BLaER1 treated with 17β-estradiol and CSF1 and Interleukin-3, amounts not matched to agents 10 nM and 100 nM (cell line): Measurements from ENCODE around the gene BRD2.

ENCODE experiments used
- H3K27ac ChIP-seq, 11 experiments: shearing (Covaris generic); formaldehyde crosslinking; 2 replicates each; pipeline ENCODE4 v1.8.1; 2022
- H3K27me3 ChIP-seq, 11 experiments: shearing (Covaris generic); formaldehyde crosslinking; 2 replicates each; pipeline ENCODE4 v1.8.1; 2022
- H3K36me3 ChIP-seq, 11 experiments: shearing (Covaris generic); formaldehyde crosslinking; 2 replicates each; pipeline ENCODE4 v1.8.1; 2022
- H3K4me1 ChIP-seq, 10 experiments: shearing (Covaris generic); formaldehyde crosslinking; 2 replicates each; pipeline ENCODE4 v1.8.1; 2022
- H3K4me2 ChIP-seq, 11 experiments: shearing (Covaris generic); formaldehyde crosslinking; 2 replicates each; pipeline ENCODE4 v1.8.1; 2022
- H3K4me3 ChIP-seq, 10 experiments: shearing (Covaris generic); formaldehyde crosslinking; 2 replicates each; pipeline ENCODE4 v1.8.1; 2022
- H3K9ac ChIP-seq, 11 experiments: shearing (Covaris generic); formaldehyde crosslinking; 2 replicates each; pipeline ENCODE4 v1.8.1; 2022
- H3K9me3 ChIP-seq, 11 experiments: shearing (Covaris generic); formaldehyde crosslinking; replicated peaks in 1 of 11; 2 replicates each; pipeline ENCODE4 v1.8.1; 2022
- H4K20me1 ChIP-seq, 11 experiments: shearing (Covaris generic); formaldehyde crosslinking; 2 replicates each; pipeline ENCODE4 v1.8.1; 2022
- Cebpa-rat ChIP-seq, 11 experiments: shearing (Covaris generic); IDR thresholded peaks; 2 replicates each; pipeline ENCODE4 v1.8.1; 2022

Gene BRD2

DNA sequence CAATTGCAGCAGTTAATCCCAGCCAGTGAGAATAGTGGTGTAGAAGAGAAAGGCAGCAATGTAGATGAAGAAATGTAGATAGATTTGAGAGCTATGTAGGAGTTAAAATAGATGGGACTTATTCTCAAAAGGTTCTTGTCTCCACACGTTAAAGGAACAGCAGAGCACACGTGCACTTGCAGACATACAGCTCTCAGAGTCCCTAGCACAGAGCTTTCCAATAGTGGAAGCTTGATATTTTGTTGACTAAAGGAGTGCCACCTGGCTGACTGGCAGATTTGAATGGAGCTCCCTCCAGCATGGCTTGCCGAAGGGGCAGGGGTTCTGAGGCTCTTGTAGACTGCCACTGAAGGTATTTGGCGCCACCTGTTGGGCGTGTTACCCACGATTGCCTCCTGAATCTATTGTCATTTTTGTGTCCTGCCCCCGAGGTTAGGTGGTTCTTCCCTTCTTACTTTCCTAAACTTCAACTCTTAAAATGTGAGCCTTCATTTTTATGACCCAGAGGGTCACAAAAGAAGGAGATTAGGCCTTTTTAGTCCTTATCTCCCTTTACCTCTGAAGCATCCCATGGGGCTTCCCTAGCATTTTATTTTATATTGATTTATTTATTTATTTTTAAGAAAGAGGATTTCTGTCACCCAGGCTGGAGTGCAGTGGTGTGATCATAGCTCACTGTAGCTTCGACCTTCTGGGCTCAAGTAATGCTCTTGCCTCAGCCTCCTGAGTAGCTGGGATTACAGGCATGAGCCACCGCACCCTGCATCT, 16.4 kb downstream of the BRD2 start:
- Histone ChIP-seq H3K36me3 (peaks cover 36 to 40% (median 38%) of the 10 kb centered on the region in 11 experiments), H4K20me1 (peaks cover 48 to 53% (median 49%) of the 10 kb centered on the region in 11 experiments), H3K9me3 (no peaks in the 10 kb centered on the region), H3K27me3 (no peaks in the 10 kb centered on the region), H3K4me2 (no peak overlapping the region), H3K9ac (peak overlapping the region in 1 of 11 experiments; percentile 9; a peak in 1 of 22 replicates), H3K4me1 (peaks cover 3 to 32% (median 10%) of the 10 kb centered on the region in 10 experiments; a peak in 16 of 20 replicates), H3K27ac (no peak overlapping the region), H3K4me3 (no peak overlapping the region)
- no peak for TF ChIP-seq Cebpa-rat (IDR thresholded peaks at IDR 0.05)

DNA sequence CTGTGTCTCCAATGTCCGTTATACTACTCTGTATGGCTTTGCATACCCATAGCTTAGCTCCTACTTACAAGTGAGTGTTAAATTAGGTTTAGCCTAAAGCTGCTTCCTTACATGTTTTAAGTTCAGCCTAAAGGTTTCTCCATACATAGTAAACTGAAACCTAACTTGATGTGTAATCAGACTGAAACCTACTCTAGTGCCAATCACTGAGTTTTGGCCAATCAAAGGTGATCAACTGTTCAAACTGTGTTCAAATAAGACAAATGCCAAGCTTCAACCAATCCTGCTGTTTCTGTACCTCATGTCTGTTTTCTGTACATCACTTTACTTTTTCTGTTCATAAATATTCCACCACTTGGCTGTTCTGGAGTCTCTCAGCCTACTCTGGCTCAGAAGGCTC, 21.0 kb downstream of the BRD2 start:
- H3K9ac ChIP-seq: no peak overlapping the region
- no peaks in the 10 kb centered on the region for H3K9me3 ChIP-seq
- H3K36me3 ChIP-seq: no peaks in the 10 kb centered on the region
- H4K20me1 ChIP-seq: peaks cover 2 to 7% (median 4%) of the 10 kb centered on the region in 11 experiments; a peak in 18 of 22 replicates
- H3K4me3 ChIP-seq: no peak overlapping the region
- no peak for TF ChIP-seq Cebpa-rat (IDR thresholded peaks at IDR 0.05)
- no peak overlapping the region for H3K4me2 ChIP-seq
- H3K4me1 ChIP-seq: peaks cover 0 to 6% (median 0%) of the 10 kb centered on the region in 10 experiments; a peak in 3 of 20 replicates
- no peaks in the 10 kb centered on the region for H3K27me3 ChIP-seq
- no peak overlapping the region for H3K27ac ChIP-seq

DNA sequence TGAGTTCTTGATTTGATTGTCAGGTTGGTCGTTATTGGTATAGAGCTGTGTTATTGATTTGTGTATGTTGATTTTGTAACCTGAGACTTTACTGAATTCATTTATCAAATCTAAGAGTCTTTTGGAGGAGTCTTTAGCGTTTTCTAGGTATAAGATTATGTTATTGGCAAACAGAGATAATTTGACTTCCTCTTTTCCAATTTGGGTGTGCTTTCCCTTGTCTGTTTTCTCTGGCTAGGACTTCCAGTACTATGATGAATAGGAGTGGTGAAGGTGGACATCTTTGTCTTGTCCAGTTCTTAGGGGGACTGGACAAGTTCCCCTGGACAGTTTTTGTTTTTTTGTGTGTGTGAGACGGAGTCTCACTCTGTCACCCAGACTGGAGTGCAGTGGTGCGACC, 23.6 kb downstream of the BRD2 start:
- Histone ChIP-seq H3K9me3 (no peaks in the 10 kb centered on the region), H3K4me3 (no peak overlapping the region), H3K27ac (no peak overlapping the region), H4K20me1 (no peaks in the 10 kb centered on the region), H3K9ac (no peak overlapping the region), H3K36me3 (no peaks in the 10 kb centered on the region), H3K4me1 (peaks cover 0 to 6% (median 0%) of the 10 kb centered on the region in 10 experiments; a peak in 3 of 20 replicates), H3K27me3 (no peaks in the 10 kb centered on the region), H3K4me2 (no peak overlapping the region)
- no peak for TF ChIP-seq Cebpa-rat (IDR thresholded peaks at IDR 0.05)

DNA sequence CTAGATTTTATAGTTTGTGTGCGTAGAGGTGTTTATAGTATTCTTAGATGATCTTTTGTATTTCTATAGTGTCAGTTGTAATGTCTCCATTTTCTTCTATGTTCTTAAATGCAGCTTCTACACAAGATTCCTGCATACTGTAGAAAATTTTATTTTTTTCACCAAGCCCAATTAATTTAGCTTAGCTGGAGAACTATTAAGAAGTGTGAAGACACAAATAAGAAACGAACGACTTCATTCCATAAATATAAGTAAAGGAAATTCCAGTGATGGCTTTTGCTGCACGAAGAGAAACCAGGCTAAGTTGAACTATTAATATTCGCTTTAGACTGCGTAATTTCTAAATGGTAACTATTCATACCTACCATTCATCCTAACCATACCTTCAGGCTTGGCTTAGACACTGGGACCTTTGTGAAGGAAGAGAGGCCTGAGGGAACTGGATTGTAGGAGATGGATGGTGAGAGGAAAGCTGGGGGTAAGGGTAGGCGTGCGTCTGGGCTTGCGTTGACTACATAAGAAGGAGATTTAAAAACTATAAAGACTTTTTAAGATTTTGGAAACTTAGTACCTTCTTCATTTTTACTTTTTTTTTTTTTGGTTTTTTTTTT, 25.1 kb downstream of the BRD2 start:
- no peak for TF ChIP-seq Cebpa-rat (IDR thresholded peaks at IDR 0.05)
- Histone ChIP-seq H3K27me3 (no peaks in the 10 kb centered on the region), H3K4me3 (no peak overlapping the region)

DNA sequence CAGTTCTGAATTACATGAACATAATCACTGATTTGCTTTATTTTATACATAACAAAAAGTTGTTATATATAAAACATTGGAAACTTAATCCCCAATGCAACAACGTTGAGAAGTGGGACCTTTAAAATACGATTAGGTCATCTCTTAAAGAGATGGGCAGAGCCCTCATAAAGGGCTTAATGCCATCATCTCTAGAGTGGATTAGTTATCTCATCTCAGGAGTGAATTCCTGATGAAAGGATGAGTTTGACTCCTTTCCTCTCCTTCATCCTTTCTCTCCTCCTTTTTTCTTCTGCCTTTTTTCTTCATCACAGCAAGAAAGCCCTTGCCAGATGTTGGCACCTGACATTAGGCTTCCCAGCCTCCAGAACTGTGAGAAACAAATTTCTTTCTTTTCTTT, 27.1 kb downstream of the BRD2 start:
- no peaks in the 10 kb centered on the region for H3K9me3 ChIP-seq
- TF ChIP-seq Cebpa-rat (IDR thresholded peaks at IDR 0.05): no peak
- no peak overlapping the region for H3K9ac ChIP-seq

More for the DNA sequence above, 25.1 kb downstream of the BRD2 start:
- no peak overlapping the region for H3K9ac ChIP-seq
- H3K9me3 ChIP-seq: no peaks in the 10 kb centered on the region
- no peaks in the 10 kb centered on the region for H3K36me3 ChIP-seq
- no peaks in the 10 kb centered on the region for H3K4me1 ChIP-seq
- H3K4me2 ChIP-seq: no peak overlapping the region
- H4K20me1 ChIP-seq: no peaks in the 10 kb centered on the region
- no peak overlapping the region for H3K27ac ChIP-seq

DNA sequence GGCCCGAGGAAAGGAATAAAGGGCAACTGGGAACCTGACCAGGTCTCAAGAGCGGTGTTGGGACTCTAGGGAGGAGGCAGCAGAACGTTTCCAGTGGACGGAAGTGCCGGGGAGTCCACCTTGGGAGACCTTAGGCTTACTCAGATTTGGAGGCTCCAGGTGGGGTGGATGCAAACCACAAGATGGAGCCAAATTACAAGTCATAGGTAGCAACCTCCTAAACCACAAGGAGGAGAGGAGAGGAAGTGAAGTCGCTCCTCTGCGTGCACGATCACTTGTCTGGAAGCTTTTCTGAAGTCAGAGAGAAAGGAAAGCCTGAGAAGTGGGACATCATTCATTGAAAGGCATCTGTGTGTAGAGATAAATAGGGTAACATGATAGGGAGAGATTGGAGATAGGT, 31.7 kb downstream of the BRD2 start:
- H3K4me3 ChIP-seq: no peak overlapping the region
- H3K27me3 ChIP-seq: no peaks in the 10 kb centered on the region
- H3K9me3 ChIP-seq: no peaks in the 10 kb centered on the region
- H3K9ac ChIP-seq: no peak overlapping the region
- H3K4me2 ChIP-seq: peak overlapping the region in 10 of 11 experiments; percentile 1 to 45 (median 14); a peak in 13 of 22 replicates
- peaks cover 0 to 10% (median 9%) of the 10 kb centered on the region in 10 experiments; a peak in 14 of 20 replicates for H3K4me1 ChIP-seq
- TF ChIP-seq Cebpa-rat (IDR thresholded peaks at IDR 0.05): no peak
- no peaks in the 10 kb centered on the region for H4K20me1 ChIP-seq
- H3K36me3 ChIP-seq: no peaks in the 10 kb centered on the region; a peak in 1 of 22 replicates
- H3K27ac ChIP-seq: no peak overlapping the region

More for the DNA sequence above, 27.1 kb downstream of the BRD2 start:
- H3K36me3 ChIP-seq: no peaks in the 10 kb centered on the region
- no peak overlapping the region for H3K4me2 ChIP-seq
- no peak overlapping the region for H3K27ac ChIP-seq
- no peak overlapping the region for H3K4me3 ChIP-seq
- H4K20me1 ChIP-seq: no peaks in the 10 kb centered on the region
- H3K4me1 ChIP-seq: peaks cover 0 to 6% (median 6%) of the 10 kb centered on the region in 10 experiments; a peak in 14 of 20 replicates
- no peaks in the 10 kb centered on the region for H3K27me3 ChIP-seq

DNA sequence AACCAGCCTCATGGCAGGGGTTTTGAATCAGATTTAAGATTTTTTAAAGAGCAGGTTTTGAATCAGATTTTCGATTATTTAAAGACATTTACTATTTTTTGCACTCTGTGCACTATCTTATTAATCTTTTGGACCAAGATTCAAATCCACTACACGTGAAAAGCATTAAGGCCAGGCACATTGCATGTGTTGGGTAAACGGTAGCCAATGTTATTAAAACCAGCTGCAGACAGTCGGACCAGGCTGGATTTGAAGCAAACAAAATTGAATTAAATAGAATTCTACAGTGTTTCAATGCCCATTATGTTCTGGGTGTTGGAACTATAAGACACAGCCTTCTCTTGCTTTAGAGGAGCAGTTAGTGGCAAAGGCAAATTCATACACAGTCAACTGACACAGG, 33.3 kb downstream of the BRD2 start:
- peaks cover under 1 to 10% (median 9%) of the 10 kb centered on the region in 10 experiments; a peak in 15 of 20 replicates for H3K4me1 ChIP-seq
- no peak overlapping the region for H3K4me2 ChIP-seq
- no peaks in the 10 kb centered on the region for H3K9me3 ChIP-seq
- H3K4me3 ChIP-seq: no peak overlapping the region
- H4K20me1 ChIP-seq: no peaks in the 10 kb centered on the region
- H3K27me3 ChIP-seq: no peaks in the 10 kb centered on the region
- H3K9ac ChIP-seq: no peak overlapping the region
- H3K27ac ChIP-seq: no peak overlapping the region
- H3K36me3 ChIP-seq: peaks cover 0 to 15% (median 12%) of the 10 kb centered on the region in 11 experiments; a peak in 13 of 22 replicates
- TF ChIP-seq Cebpa-rat (IDR thresholded peaks at IDR 0.05): no peak

DNA sequence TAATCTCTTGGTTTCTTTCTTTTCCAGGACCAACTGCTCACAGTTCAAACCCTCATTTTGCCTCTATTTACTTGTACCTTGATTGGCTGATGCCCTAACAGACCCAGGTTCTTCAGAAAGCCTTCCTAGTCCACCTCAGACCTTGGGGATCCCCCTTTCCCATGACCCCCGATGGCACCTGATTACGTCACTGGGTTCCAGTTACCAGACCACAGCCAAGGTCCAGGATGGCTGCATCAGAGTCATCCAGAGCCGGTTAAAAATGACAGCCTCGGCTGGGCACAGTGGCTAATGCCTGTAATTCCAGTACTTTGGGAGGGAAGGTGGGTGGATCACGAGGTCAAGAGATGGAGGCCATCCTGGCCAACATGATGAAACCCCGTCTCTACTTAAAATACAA, 36.5 kb downstream of the BRD2 start:
- peaks cover 0 to 30% (median 26%) of the 10 kb centered on the region in 11 experiments; a peak in 16 of 22 replicates for H3K36me3 ChIP-seq
- H3K9me3 ChIP-seq: no peaks in the 10 kb centered on the region
- H3K4me2 ChIP-seq: no peak overlapping the region
- no peak overlapping the region for H3K27ac ChIP-seq
- H3K4me3 ChIP-seq: no peak overlapping the region
- no peaks in the 10 kb centered on the region for H3K27me3 ChIP-seq
- H3K9ac ChIP-seq: no peak overlapping the region
- H3K4me1 ChIP-seq: peaks cover 18 to 40% (median 31%) of the 10 kb centered on the region in 10 experiments
- no peak for TF ChIP-seq Cebpa-rat (IDR thresholded peaks at IDR 0.05)
- H4K20me1 ChIP-seq: no peaks in the 10 kb centered on the region

DNA sequence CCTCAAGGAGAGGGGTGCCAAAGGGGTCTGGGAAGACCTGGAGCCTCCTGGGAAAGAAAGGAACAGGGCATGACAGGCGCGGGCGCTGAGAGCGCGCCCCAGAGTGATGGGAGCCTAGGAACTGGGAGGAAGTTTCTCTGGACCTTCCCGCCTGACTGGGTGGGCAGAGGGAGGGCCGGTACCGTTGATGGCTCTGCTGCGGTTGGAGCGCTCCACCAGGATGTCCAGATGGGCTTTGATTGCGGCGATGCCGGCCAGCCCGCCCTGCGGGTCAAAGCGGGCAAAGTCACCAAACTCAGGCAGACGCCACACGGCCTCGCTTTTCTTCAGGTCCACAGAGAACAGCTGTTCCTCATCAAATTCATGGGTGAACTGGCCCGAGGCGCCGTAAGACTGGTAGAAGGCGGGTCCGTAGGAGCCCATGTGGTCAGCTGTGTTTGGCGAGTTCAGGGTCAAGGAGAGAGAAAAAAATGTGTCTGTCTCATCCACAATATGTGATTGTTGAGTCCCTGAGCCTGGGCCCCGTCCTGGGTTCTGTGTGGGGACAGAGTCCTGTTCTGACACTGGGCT, 39.5 kb downstream of the BRD2 start:
- H4K20me1 ChIP-seq: no peaks in the 10 kb centered on the region
- H3K27ac ChIP-seq: peak overlapping the region in 4 of 11 experiments; percentile 80 to 86 (median 82); a peak in 5 of 22 replicates
- H3K4me1 ChIP-seq: peaks cover 13 to 37% (median 29%) of the 10 kb centered on the region in 10 experiments
- H3K9me3 ChIP-seq: no peaks in the 10 kb centered on the region
- peak overlapping the region in 5 of 11 experiments; percentile 78 to 84 (median 81); a peak in 5 of 22 replicates for H3K9ac ChIP-seq
- H3K36me3 ChIP-seq: peaks cover 0 to 30% (median 26%) of the 10 kb centered on the region in 11 experiments; a peak in 16 of 22 replicates
- peak overlapping the region in 2 of 10 experiments; percentile 75 to 77; a peak in 1 of 20 replicates for H3K4me3 ChIP-seq
- H3K27me3 ChIP-seq: no peaks in the 10 kb centered on the region
- TF ChIP-seq Cebpa-rat (IDR thresholded peaks at IDR 0.05): no peak
- peak overlapping the region in 8 of 11 experiments; percentile 77 to 98 (median 90); a peak in 16 of 22 replicates for H3K4me2 ChIP-seq
